IMR-90 (cell line): ENCODE results near the gene POLR2I. TPM values are rescaled to one million over a fixed set of nuclear protein-coding genes. Genes with fewer than 3 reads are reported as not detected.

Source experiments
- ATAC-seq: fragments of 200-7000 bp; cut with Tn5 transposase; 2 replicates; pipeline ENCODE4 v1.9.1; 2020; ENCODE audit warnings: low read depth, mild to moderate bottlenecking, moderate library complexity
- BruUV-seq: library from RNA; stranded (reverse); fragments of 400-500 nt; replicated peaks from 2 replicates; lab custom pipeline; 2021; lab: Mats Ljungman, UMichigan
- CTCF ChIA-PET: fragments of 300-600 bp; formaldehyde crosslinking; extraction: SDS; loops from one replicate; lab custom pipeline; 2021; ENCODE audit warnings: antibody characterized with exemption; lab: Yijun Ruan, JAX
- POLR2A ChIA-PET: fragments of 300-600 bp; sonication (Branson Sonifier 250); formaldehyde crosslinking; loops from one replicate; lab custom pipeline; 2022; ENCODE audit warnings: antibody characterized with exemption; ENCODE audit not compliant: unreplicated experiment; lab: Charles Lee
- DNase-seq: peaks from one replicate; pipeline ENCODE4 v3.0.0; 2013
- H2AFZ ChIP-seq: replicated peaks from 2 replicates; pipeline ENCODE3; 2013; ENCODE audit warnings: low read length, mild to moderate bottlenecking; ENCODE audit not compliant: poor library complexity
- H2AK5ac ChIP-seq: 2 replicates; pipeline ENCODE4 v1.6.1; 2013; ENCODE audit warnings: low read depth, low read length, inconsistent platforms
- H2AK9ac ChIP-seq: replicated peaks from 2 replicates; pipeline ENCODE3; 2013; ENCODE audit warnings: mild to moderate bottlenecking, low read depth, low read length, moderate library complexity; ENCODE audit not compliant: poor library complexity
- H2BK120ac ChIP-seq: 2 replicates; pipeline ENCODE4 v1.6.1; 2013; ENCODE audit warnings: low read depth, low read length, inconsistent platforms
- H2BK15ac ChIP-seq: 3 replicates; pipeline ENCODE4 v1.6.1; 2013; ENCODE audit warnings: low read depth, low read length, inconsistent platforms
- H2BK20ac ChIP-seq: 2 replicates; pipeline ENCODE4 v1.6.1; 2013; ENCODE audit warnings: low read depth, mild to moderate bottlenecking, inconsistent platforms, low read length, moderate library complexity
- H2BK5ac ChIP-seq: 2 replicates; pipeline ENCODE4 v1.6.1; 2013; ENCODE audit warnings: mild to moderate bottlenecking, low read depth, low read length, inconsistent platforms; ENCODE audit not compliant: poor library complexity, severe bottlenecking
- H3K14ac ChIP-seq: replicated peaks from 2 replicates; pipeline ENCODE4 v1.6.1; 2013; ENCODE audit warnings: low read depth, low read length, inconsistent platforms
- H3K18ac ChIP-seq: 2 replicates; pipeline ENCODE4 v1.6.1; 2013; ENCODE audit warnings: low read depth, low read length, control low read depth
- H3K23ac ChIP-seq: 2 replicates; pipeline ENCODE4 v1.6.1; 2013; ENCODE audit warnings: low read depth, low read length, inconsistent platforms
- H3K27ac ChIP-seq: 2 replicates; pipeline ENCODE4 v1.5.1; 2013; ENCODE audit warnings: mild to moderate bottlenecking, control low read depth, low read length; ENCODE audit not compliant: insufficient read depth
- H3K27me3 ChIP-seq: 2 replicates; pipeline ENCODE4 v1.6.1; 2013; ENCODE audit warnings: low read length; ENCODE audit not compliant: control insufficient read depth, insufficient read depth
- H3K36me3 ChIP-seq: 2 replicates; pipeline ENCODE4 v1.6.1; 2013; ENCODE audit warnings: low read length, mixed read lengths; ENCODE audit not compliant: control insufficient read depth, insufficient read depth
- H3K4ac ChIP-seq: 2 replicates; pipeline ENCODE4 v1.6.1; 2013; ENCODE audit warnings: low read depth, low read length, inconsistent platforms
- H3K4me1 ChIP-seq: 2 replicates; pipeline ENCODE4 v1.6.1; 2013; ENCODE audit warnings: low read length, mixed read lengths; ENCODE audit not compliant: control insufficient read depth, insufficient read depth
- H3K4me2 ChIP-seq: 2 replicates; pipeline ENCODE4 v1.6.1; 2013; ENCODE audit warnings: low read depth, mild to moderate bottlenecking, control low read depth, low read length, moderate library complexity
- H3K4me3 ChIP-seq: 2 replicates; pipeline ENCODE4 v1.5.1; 2013; ENCODE audit warnings: low read depth, mild to moderate bottlenecking, control low read depth, low read length, moderate library complexity; ENCODE audit not compliant: insufficient read depth
- H3K56ac ChIP-seq: 2 replicates; pipeline ENCODE4 v1.6.1; 2013; ENCODE audit warnings: low read length, inconsistent platforms; ENCODE audit not compliant: insufficient read depth; ENCODE audit errors: extremely low read depth
- H3K79me1 ChIP-seq, 2 experiments: 2 replicates each; pipeline ENCODE4 v1.6.1; 2013; ENCODE audit warnings: low read length in 2 of 2, inconsistent platforms in 1 of 2, low read depth in 1 of 2
- H3K9ac ChIP-seq: 2 replicates; pipeline ENCODE4 v1.6.1; 2013; ENCODE audit warnings: low read depth, low read length, control low read depth
- H3K9me1 ChIP-seq: 2 replicates; pipeline ENCODE4 v1.6.1; 2013; ENCODE audit warnings: low read length, inconsistent platforms; ENCODE audit not compliant: insufficient read depth
- H3K9me3 ChIP-seq: 2 replicates; pipeline ENCODE4 v1.6.1; 2013; ENCODE audit warnings: low read length; ENCODE audit not compliant: control insufficient read depth, insufficient read depth
- H4K20me1 ChIP-seq: 2 replicates; pipeline ENCODE4 v1.6.1; 2013; ENCODE audit warnings: low read length, inconsistent platforms; ENCODE audit not compliant: insufficient read depth
- H4K5ac ChIP-seq: 2 replicates; pipeline ENCODE4 v1.6.1; 2013; ENCODE audit warnings: mild to moderate bottlenecking, low read depth, low read length, control low read depth
- H4K8ac ChIP-seq, 2 experiments: 2 replicates each; pipeline ENCODE4 v1.6.1; 2013; ENCODE audit warnings: low read depth in 2 of 2, low read length in 2 of 2, control low read depth in 1 of 2, inconsistent platforms in 1 of 2
- H4K91ac ChIP-seq: 2 replicates; pipeline ENCODE4 v1.6.1; 2013; ENCODE audit warnings: low read depth, low read length, inconsistent platforms; ENCODE audit not compliant: insufficient read depth
- BHLHE40 ChIP-seq: fragments of 150-350 bp; IDR thresholded peaks from 2 replicates; pipeline ENCODE4 v1.6.1; 2016; ENCODE audit warnings: mild to moderate bottlenecking, low read depth, low read length
- CEBPB ChIP-seq: IDR thresholded peaks from 2 replicates; pipeline ENCODE4 v1.6.1; 2012; ENCODE audit warnings: low read depth, low read length, improper control_type of control experiment
- CHD1 ChIP-seq: IDR thresholded peaks from 2 replicates; pipeline ENCODE4 v1.6.1; 2012; ENCODE audit warnings: low read depth, low read length, improper control_type of control experiment
- CTCF ChIP-seq: conservative IDR thresholded peaks from 2 replicates; pipeline ENCODE4 v1.5.1; 2012; ENCODE audit warnings: mild to moderate bottlenecking, low read depth, low read length, improper control_type of control experiment
- ELK1 ChIP-seq: fragments of 150-350 bp; IDR thresholded peaks from 2 replicates; pipeline ENCODE4 v1.6.1; 2016; ENCODE audit warnings: low read depth, mild to moderate bottlenecking, low read length, moderate library complexity, borderline replicate concordance
- FOS ChIP-seq: fragments of 150-350 bp; IDR thresholded peaks from 2 replicates; pipeline ENCODE4 v1.6.1; 2016; ENCODE audit warnings: low read depth, low read length
- MAZ ChIP-seq: IDR thresholded peaks from 2 replicates; pipeline ENCODE4 v1.6.1; 2012; ENCODE audit warnings: low read depth, mild to moderate bottlenecking, low read length, improper control_type of control experiment, moderate library complexity, borderline replicate concordance
- MXI1 ChIP-seq: IDR thresholded peaks from 2 replicates; pipeline ENCODE4 v1.6.1; 2012; ENCODE audit warnings: low read depth, mild to moderate bottlenecking, low read length, moderate library complexity, borderline replicate concordance
- NFE2L2 ChIP-seq: fragments of 150-350 bp; IDR thresholded peaks from 2 replicates; pipeline ENCODE4 v1.6.1; 2016; ENCODE audit warnings: low read depth, mild to moderate bottlenecking, low read length
- RCOR1 ChIP-seq: IDR thresholded peaks from 2 replicates; pipeline ENCODE4 v1.6.1; 2012; ENCODE audit warnings: mild to moderate bottlenecking, low read length, improper control_type of control experiment; ENCODE audit not compliant: insufficient replicate concordance
- RFX5 ChIP-seq: IDR thresholded peaks from 2 replicates; pipeline ENCODE4 v1.8.0; 2012; ENCODE audit warnings: low read depth, mild to moderate bottlenecking, low read length, moderate library complexity
- WGBS, 2 experiments: methylation state at CpG; one replicate each; pipeline versions ENCODE4 v1.1.5 to v1.1.7; 2013; ENCODE audit warnings: missing lambda C conversion rate in 2 of 2; ENCODE audit not compliant: insufficient read length in 1 of 2; ENCODE audit errors: extremely low coverage in 2 of 2; 5-methylcytosine and 5-hydroxymethylcytosine counted together
- dilution Hi-C: fragments of 300-500 bp; cut with HindIII; formaldehyde crosslinking; loops from one replicate; pipeline ENCODE4 v1.14.3; 2018; ENCODE audit warnings: low sequenced_read_pairs; ENCODE audit not compliant: unreplicated experiment
- in situ Hi-C: fragments of 300-500 bp; cut with MboI; formaldehyde crosslinking; loops from 3 replicates; pipeline ENCODE4 v1.14.3; 2019; ENCODE audit warnings: low sequenced_read_pairs, inconsistent platforms, mixed read lengths
- intact Hi-C: fragments of 100-400 bp; cut with micrococcal nuclease; formaldehyde crosslinking; loops from 2 replicates; pipeline ENCODE4 v1.10.0; 2022
- polyA plus RNA-seq, 3 experiments: library from polyadenylated mRNA; depleted of rRNA; stranded (reverse); fragments of >200 nt; gene quantifications; 2 replicates each; pipeline ENCODE4 v1.2.3, GENCODE V29; 2012; ENCODE audit warnings: low replicate concordance in 1 of 3
- total RNA-seq: library from RNA; depleted of rRNA; stranded (reverse); fragments of >200 nt; gene quantifications from 2 replicates; pipeline ENCODE4 v1.2.3, GENCODE V29; 2012

POLR2I gene
- total and polyA plus RNA-seq, 2 of the 4 experiments (the other 2 are of a cell fraction) = 35.8 to 59.7 TPM

GRCh38 chr19:36097036-36097435, 17.6 kb downstream of the POLR2I start:
- CTCF ChIA-PET = no interaction called here
- no peak overlapping the region for H2BK5ac ChIP-seq
- no peak overlapping the region for H4K5ac ChIP-seq
- DNase-seq = no peak
- H2AK9ac ChIP-seq = no peak overlapping the region
- H3K9me3 ChIP-seq = no peaks in the 10 kb centered on the region
- no peak overlapping the region for H4K8ac ChIP-seq
- H4K20me1 ChIP-seq = no peaks in the 10 kb centered on the region
- no peak overlapping the region for H2BK15ac ChIP-seq
- no peak overlapping the region for H3K14ac ChIP-seq
- no peak overlapping the region for H2AK5ac ChIP-seq
- H3K56ac ChIP-seq = no peak overlapping the region
- H2BK20ac ChIP-seq = no peak overlapping the region
- H3K4ac ChIP-seq = no peak overlapping the region
- no peak overlapping the region for H3K9ac ChIP-seq
- H3K27ac ChIP-seq = no peak overlapping the region
- H3K79me1 ChIP-seq = no peaks in the 10 kb centered on the region
- no peaks in the 10 kb centered on the region for H3K27me3 ChIP-seq
- peaks cover 10% of the 10 kb centered on the region for H3K36me3 ChIP-seq
- no peak overlapping the region for H2BK120ac ChIP-seq
- H3K4me3 ChIP-seq = no peak overlapping the region
- WGBS, 2 experiments = 86% methylated on average over 2 of the region's 6 CpGs; no CpG with 5 or more reads in 1 of the 2 experiments
- POLR2A ChIA-PET = no interaction called here
- no peak overlapping the region for H4K91ac ChIP-seq
- H3K4me2 ChIP-seq = no peak overlapping the region
- no peaks in the 10 kb centered on the region for H3K4me1 ChIP-seq
- intact Hi-C loops = no loop called here
- no peak for ATAC-seq
- H3K23ac ChIP-seq = no peak overlapping the region
- in situ Hi-C loops = no loop called here
- dilution Hi-C loops = no loop called here
- no TSS peak for BruUV-seq
- no peak overlapping the region for H2AFZ ChIP-seq
- H3K18ac ChIP-seq = no peak overlapping the region
- TF ChIP-seq MAZ = no peak
- TF ChIP-seq ELK1 = no peak
- TF ChIP-seq MXI1 = no peak
- no peak for TF ChIP-seq RCOR1
- TF ChIP-seq NFE2L2 = no peak
- TF ChIP-seq CTCF = no peak
- TF ChIP-seq FOS = no peak
- TF ChIP-seq CHD1 = no peak
- TF ChIP-seq BHLHE40 = no peak
- TF ChIP-seq RFX5 = no peak
- no peak for TF ChIP-seq CEBPB
- H3K9me1 ChIP-seq = no peaks in the 10 kb centered on the region
